ENCODE measurements around the gene SERHL2.
"Not testable (repeated sequence)": the region's sequence is repeated elsewhere in the genome, so short reads cannot be mapped to it uniquely, and the experiment has no call there.

The SERHL2 gene

GRCh38 chr22:42574046-42574445 lies 20.3 kb downstream of the SERHL2 start:
- DNase-seq (ENCODE audit: low read depth) = not testable (repeated sequence)

- DNase-seq (ENCODE audit: low read depth) = not testable (repeated sequence)
These were observed 20.7 kb downstream of the SERHL2 start for GRCh38 chr22:42574468-42574867.

GRCh38 chr22:42575996-42576574 lies 22.3 kb downstream of the SERHL2 start:
- DNase-seq (ENCODE audit: low read depth) = not testable (repeated sequence)

GRCh38 chr22:42577141-42577540 lies 23.4 kb downstream of the SERHL2 start:
- DNase-seq (ENCODE audit: low read depth) = not testable (repeated sequence)

GRCh38 chr22:42577623-42578240 lies 24.0 kb downstream of the SERHL2 start:
- DNase-seq (ENCODE audit: low read depth) = no peak

- DNase-seq (ENCODE audit: low read depth) = not testable (repeated sequence)
These were observed 26.3 kb downstream of the SERHL2 start for GRCh38 chr22:42580040-42580439.

GRCh38 chr22:42581194-42581761 lies 27.5 kb downstream of the SERHL2 start:
- not testable (repeated sequence) for DNase-seq (ENCODE audit: low read depth)

GRCh38 chr22:42581762-42582716 lies 28.3 kb downstream of the SERHL2 start:
- DNase-seq (ENCODE audit: low read depth) = peak; percentile 74

- no peak for DNase-seq (ENCODE audit: low read depth)
These were observed 29.2 kb downstream of the SERHL2 start for GRCh38 chr22:42582987-42583386.

GRCh38 chr22:42584364-42584940 lies 30.7 kb downstream of the SERHL2 start:
- no peak for DNase-seq (ENCODE audit: low read depth)

- DNase-seq (ENCODE audit: low read depth) = no peak
These were observed 31.3 kb downstream of the SERHL2 start for GRCh38 chr22:42585096-42585495.

- DNase-seq (ENCODE audit: low read depth) = no peak
These were observed 32.6 kb downstream of the SERHL2 start for GRCh38 chr22:42586381-42586780.

GRCh38 chr22:42587588-42588175 lies 33.9 kb downstream of the SERHL2 start:
- DNase-seq (ENCODE audit: low read depth) = no peak

GRCh38 chr22:42591987-42592386 lies 38.2 kb downstream of the SERHL2 start:
- no peak for DNase-seq (ENCODE audit: low read depth)

- DNase-seq (ENCODE audit: low read depth) = no peak
These were observed 41.7 kb downstream of the SERHL2 start for GRCh38 chr22:42595434-42595833.

GRCh38 chr22:42596336-42596735 lies 42.6 kb downstream of the SERHL2 start:
- no peak for DNase-seq (ENCODE audit: low read depth)

- DNase-seq (ENCODE audit: low read depth) = no peak
These were observed 43.2 kb downstream of the SERHL2 start for GRCh38 chr22:42596863-42597530.

- DNase-seq (ENCODE audit: low read depth) = no peak
These were observed 48.2 kb downstream of the SERHL2 start for GRCh38 chr22:42601879-42602465.

- DNase-seq (ENCODE audit: low read depth) = no peak
These were observed 48.7 kb downstream of the SERHL2 start for GRCh38 chr22:42602470-42602869.

GRCh38 chr22:42603427-42603826 lies 49.7 kb downstream of the SERHL2 start:
- DNase-seq (ENCODE audit: low read depth) = no peak

GRCh38 chr22:42604403-42604802 lies 50.6 kb downstream of the SERHL2 start:
- no peak for DNase-seq (ENCODE audit: low read depth)
